ENCODE measurements around the gene QSOX2.

Gene QSOX2

DNA sequence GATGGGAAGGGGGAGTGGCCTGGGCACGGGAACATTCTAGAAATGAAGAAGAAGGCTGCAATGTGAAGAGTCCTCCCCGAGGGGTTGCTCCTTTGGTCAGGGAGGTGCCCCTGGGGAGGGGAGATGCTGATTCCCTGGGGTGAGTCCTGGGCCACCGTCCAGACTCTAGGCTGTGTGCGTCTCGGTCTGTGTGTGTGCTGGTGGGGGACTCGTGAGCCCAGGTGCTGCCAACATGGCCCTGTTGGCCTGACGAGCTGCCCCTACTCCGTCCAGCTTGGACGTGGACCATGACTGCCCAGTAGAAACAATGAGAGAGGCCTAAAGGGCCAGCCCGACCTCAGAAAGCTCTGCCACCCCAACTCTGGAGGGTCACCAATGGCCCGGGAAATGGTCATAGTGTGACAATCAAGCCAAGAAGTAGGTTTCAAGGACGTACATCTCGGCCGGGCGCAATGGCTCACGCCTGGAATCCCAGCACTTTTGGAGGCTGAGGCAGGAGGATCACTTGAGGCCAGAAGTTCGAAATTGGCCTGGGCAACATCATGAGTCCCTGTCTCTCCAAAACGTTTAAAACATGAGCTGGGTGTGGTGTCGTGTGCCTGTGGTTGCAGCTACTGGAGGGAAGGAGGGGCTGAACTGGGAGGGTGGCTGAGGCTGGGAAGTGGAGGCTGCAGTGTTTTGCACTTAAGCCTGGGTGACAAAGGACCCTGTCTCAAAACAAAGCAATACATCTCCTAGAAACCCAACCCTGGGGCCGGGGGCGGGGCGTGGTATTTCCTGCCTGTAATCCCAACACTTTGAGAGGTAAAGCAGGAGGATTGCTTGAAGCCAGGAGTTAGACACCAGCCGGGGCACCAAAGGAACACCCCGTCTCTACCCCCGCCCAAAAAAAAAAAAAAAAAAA is 57.7 kb downstream of the QSOX2 start:
- no peak for DNase-seq

DNA sequence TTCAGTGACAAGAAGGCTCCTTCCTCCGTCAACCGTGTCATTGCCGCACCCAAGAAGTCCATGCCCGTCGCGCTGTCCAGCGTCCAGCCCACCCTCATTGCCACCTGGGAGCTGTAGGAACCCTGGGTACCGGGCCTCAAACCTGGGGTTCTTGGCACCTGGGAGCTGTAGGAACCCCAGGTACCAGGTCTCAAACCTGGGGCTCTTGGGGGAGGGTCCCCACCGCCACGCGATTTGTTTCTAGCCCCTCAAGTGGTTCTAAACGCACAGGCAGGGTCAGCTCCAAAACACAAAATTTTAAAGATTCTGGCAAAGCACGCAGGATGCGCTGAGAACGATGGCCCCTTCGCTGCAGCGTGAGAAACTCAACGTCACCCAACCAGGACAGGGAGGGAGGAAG is 58.4 kb downstream of the QSOX2 start:
- no peak for DNase-seq

DNA sequence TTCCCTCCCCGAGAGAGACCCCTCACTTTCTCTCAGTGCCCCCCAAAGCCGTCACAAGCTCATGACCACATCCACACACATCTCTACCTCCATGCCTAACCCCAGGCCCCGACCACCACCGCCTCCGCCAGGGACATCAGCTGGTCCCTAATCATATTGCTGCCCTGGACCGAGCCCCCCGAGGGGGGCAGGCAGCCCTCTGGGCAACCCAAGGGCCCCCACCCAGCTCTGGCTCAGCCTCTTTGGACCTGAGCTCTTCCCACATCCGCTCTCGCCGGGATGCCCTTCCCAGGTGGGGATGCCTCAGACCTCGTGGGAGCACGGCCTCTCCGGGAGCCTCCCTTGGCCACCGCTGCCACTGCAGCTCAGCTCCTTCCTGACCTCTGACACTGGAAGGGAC is 59.2 kb downstream of the QSOX2 start:
- DNase-seq: no peak

DNA sequence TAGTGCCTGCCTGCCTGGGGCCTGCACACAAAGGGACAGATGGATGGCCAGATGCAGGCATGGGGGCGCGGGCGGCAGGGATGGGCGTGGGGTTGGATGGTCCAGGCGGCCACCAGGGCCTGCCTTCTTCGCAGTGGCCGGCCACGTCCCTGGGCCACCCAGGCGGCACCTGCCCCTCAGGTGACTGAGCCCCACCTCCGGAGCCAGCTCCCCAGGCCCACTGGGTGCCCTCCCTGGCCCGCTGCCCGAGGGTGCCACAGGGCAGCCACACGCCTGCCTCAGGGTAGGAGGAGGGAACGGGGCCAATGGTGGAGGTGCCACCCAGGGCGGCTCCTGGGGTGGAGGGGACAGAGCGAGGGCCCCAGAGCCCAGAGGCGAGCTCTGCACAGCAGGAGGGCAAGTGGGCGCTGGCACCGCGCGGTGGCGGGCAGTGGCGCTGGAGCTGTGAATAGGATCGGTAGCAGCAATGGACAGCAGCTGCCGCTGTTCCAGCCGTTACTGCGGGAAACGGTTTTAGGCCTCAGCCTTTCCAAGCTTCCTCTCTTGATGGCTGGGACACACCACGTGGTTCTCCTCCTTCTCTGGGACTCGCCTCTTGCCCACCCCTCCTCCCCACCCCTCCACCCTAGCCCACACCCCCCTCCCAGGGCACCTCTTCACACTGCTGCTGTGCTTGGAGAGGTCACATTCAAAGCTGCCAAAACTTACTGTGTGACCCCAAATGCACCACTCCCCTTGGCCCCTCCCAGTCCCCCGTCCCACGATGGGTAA is 59.8 kb downstream of the QSOX2 start:
- no peak for DNase-seq

DNA sequence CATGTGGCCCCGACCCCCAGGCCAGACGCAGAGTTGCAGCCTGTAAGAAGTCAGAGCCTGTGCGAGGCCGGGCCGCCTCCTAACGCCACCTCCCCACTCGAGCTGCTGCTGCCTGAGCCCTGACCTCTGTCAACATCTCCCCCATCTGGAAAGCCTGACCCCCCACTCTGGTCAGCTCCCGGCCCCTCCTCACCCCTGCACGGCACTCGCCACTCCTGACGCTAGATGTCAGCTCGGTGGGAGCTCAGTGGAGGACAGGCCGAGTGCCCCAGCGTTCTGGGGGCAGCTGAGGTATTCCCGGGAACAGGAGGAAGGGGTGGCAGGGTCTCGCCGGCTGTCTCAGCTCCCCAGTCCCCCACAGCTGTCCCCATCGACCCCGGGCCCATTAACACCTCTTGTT is 60.5 kb downstream of the QSOX2 start:
- DNase-seq: no peak

DNA sequence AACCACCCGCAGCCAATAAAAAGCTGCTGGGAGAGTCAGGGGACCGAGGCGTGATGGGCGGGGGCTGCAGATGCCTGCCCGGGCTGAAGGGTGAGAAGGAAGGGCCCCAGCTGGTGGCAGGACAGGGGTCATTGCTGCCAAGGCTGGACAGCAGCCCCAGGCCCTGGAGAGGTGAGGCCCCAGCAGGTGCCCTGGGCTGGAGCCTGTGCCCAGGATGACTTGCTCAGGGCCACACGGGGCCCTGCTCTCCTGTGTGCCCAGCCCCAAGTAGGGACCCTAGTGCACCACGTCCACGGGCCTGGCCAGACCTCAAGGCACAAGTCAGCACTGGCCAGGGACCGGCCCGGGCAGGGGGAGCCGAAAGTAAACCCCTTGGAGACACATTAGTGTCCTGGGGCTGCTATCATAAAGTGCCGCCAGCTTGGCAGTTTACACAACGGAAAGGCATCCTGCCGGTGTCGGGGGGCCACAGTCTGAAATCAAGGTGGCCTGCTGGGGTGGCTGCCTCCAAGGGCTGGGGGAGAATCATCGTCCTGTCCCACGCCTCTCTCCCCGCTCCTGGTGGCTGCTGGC is 62.7 kb downstream of the QSOX2 start:
- no peak for DNase-seq

DNA sequence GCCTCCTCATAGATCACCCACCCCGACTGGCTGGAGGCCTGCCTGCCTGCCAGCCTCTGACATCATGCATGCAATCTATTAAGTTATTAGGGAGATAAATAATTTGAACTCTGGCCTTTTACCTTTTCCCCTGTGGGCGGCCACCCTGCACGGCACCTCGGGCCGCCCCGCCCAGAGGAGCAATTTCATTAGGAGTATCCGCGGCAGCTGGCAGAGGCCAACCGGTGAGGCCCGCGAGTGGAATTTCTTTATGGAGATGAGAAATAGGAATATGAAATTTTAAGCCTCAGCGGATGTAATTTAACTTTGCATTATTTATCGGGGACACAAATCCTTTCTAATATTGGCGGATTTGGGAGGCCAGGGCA is 63.2 kb downstream of the QSOX2 start:
- DNase-seq: no peak

DNA sequence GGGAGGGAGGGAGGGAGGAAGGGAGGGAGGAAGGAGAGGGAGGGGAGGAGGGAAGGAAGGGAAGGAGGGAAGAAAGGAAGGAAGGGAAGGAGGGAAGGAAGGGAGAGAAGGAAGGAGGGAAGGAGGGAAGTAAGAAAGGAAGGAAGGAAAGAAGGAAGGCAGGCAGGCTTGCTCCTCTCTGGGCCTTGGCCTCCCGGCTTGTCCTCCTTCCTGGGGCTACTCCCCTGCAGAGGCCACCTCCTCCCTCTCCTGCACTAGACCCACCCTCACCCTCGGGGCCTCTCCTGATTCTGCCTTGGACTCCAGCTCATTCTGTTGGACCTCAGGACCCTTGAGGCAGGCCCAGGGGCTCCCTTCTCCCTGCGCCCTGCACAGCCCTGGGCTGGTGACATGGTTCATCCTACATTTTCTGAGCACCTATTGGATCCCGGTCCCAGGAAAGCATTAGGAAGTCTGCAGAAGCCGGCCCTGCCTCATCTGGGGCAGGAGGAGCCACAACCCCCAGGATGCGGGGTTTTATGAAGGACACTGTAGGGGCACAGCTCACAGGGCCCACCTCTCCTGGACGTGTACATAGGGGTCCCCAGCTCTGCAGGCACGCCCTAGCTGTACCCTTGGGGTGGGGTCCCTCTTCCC is 63.7 kb downstream of the QSOX2 start:
- DNase-seq: no peak

DNA sequence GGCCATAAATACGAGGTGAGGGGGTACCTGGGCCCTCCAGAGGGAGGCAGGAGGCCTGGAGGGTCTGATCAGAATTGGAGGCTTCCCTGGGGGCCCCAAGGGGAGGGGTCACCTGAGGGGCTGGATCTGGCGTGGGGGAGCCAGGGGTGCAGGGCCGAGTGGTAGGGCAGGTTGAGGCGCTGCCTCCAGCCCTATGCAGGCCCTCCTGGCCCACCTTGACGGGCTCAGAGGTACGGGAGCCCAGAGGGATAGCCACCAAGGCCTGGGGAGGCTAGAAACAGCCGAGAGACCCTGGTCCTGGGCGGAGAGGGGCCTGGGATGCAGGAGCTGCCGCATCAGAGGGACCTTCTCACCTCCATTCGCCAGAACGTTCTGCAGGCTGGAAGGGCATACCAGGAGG is 65.0 kb downstream of the QSOX2 start:
- no peak for DNase-seq

DNA sequence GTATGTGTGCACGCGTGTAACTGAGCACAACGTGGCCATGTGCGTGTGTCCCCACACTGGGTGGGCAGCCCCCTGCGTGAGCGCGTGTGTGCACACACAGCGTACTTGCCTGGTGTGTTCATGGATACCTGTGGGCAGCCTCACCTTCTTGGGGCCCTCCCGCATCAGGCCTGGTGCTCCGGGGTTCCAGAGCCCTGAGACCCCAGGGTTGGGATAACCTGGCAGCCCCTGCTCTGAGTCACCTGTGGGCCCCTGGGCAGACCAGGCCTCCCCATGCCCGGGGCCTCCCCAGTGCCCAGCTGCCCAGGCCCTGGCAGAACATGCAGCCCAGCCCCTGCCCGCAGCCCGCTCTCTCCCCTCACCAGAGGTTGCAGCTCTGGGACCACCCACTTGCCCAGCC is 65.9 kb downstream of the QSOX2 start:
- DNase-seq: no peak

DNA sequence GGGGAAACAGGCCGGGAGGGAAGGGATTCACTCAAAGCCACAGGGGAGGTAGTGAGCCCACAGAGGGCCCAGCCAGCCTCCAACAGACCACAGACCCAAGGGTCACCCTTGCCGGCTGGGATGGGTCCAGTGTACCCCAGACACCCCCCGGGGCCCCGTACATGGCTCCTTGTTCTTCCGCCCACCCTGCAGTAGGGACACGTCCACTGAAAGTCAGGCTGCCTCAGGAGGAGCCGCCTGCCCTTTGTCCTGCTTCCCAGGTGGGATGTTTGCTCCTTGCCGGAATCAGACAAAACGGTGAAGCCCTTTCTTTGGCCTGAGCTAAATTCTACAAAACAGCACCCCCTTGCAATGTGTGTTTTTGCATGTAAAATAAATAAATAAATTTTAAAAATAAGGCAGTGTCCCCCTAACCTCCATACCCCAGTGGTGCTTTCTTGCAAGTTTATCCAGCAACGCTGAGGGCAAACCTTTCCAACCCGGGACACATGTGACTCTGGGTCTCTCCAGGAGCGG is 66.5 kb downstream of the QSOX2 start:
- no peak for DNase-seq

DNA sequence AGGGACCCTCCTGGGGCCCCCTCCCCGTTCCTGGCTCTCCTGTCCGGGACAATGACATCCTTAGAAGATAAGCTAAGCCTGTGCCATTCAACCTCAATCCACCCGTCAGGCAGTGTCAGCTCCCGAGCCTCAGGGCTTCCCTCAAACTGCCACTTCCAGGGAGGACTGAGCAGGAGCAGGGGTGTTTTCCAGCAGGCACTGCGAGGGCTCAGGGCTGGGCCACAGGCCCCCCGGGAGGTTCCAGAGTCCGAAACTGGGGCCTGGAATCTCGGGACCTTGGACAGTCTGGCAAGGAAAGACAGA is 66.9 kb downstream of the QSOX2 start:
- no peak for DNase-seq

DNA sequence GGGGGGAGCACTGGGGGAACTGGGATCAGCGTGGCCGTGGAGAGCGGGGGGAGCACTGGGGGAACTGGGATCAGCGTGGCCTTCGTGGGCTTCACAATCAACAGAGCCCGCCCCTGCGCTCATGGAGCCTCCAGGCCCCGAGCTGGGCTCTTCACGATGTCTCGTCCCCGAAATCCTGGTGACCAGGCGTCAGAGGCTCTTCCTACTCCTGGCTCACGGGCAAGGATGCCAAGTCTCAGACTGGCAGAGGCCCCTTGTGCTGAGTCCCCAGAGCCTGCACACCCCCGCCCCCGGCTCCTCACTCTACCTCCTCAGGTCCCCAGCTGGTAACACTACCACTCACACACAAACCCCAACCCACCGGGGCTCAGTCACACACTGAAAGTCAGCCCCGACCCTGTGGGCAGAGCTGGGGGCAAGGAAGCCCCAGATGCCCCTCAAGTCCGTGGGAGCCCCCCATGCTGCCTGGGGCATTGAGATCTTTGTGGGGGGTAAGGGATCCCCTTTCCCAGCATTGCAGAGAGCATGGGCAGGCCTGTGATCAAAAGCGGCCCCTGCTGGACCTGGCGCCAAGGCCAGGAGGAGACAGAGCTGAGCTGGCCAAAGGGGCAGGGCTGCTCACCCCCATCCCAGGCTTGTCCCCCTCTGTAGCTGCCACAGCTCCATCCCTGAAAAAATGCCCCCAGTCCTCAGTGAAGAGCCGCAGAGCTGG is 67.4 kb downstream of the QSOX2 start:
- no peak for DNase-seq

DNA sequence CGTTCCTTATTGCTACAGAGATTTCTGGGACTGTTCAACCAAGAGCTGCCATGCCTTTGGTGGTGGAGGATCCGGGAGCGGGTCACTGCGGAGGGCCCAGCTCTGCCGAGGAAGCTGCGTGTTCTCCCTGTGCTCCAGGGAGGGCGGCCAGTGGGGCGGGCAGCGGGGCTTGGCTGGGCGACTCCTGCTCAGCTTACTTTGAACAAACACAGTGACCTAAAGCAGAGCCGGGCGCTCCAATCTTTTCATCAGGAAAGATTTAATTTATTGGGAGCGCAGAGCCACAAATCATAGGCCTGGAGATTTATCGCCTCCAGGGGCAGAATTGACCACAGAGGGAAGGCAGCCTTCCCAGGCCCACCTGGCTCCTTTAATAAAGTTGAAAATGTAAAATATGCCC is 68.4 kb downstream of the QSOX2 start:
- no peak for DNase-seq

DNA sequence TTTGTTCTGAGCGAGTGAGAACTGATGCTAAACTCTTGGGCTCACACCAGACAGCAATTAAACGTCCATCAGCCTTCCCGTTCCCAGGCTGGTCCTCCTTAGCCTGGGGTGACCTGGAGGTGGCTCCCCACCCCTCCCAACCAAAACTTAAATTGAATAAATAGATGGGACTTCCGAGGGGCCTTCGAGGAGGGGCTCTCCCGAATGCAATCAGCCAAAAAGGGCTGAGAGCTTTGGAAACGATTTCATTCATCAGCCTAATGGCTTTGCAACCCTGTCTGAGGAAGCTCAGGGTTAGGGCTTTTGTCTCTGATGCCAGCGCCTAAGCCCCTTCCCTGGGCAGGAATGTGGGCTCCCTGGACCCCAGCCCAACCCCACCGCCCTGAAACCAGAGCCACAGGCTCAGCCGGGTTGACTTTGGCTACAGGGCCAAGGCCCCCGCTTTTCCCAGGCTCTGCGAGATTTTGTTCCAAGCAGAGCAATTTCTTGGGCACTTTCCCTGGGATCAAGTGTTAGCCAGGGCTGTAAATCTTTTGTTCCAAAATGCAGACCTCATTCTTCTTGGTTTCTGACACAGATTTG is 69.9 kb downstream of the QSOX2 start:
- DNase-seq: no peak

DNA sequence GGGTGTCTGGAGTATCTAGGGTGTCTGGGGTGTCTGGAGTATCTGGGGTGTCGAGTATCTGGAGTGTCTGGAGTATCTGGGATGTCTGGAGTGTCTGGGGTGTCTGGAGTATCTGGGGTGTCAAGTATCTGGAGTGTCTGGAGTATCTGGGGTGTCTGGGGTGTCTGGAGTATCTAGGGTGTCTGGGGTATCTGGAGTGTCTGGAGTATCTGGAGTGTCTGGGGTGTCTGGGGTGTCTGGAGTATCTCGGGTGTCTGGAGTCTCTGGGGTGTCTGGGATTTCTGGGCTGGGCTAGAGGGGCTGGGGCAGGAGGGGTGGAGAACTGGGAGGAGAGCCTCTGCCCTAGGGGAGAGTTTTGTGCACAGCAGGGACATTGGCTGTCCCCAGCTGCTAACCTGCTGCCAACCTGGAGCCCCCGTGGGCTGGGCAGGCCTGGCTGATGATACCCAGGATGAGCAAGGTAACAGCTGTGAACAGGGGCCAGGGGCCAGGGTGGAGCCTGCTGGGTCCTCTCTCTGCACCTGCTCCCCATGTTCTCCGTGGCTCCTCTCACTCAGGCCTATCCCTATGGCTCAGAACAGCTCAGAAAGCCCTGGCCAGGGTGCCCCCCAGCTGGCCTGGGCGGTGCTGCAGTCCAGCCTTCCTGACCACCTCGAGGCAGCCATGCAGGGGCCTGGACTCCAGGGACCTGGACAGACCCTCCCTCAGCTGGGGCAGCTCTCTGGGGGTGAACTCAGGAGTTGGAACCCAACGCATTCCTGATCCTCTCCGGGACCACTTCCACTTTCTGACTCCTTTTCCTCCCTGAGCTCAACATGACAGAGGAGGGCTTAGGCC is 70.6 kb downstream of the QSOX2 start:
- no peak for DNase-seq

DNA sequence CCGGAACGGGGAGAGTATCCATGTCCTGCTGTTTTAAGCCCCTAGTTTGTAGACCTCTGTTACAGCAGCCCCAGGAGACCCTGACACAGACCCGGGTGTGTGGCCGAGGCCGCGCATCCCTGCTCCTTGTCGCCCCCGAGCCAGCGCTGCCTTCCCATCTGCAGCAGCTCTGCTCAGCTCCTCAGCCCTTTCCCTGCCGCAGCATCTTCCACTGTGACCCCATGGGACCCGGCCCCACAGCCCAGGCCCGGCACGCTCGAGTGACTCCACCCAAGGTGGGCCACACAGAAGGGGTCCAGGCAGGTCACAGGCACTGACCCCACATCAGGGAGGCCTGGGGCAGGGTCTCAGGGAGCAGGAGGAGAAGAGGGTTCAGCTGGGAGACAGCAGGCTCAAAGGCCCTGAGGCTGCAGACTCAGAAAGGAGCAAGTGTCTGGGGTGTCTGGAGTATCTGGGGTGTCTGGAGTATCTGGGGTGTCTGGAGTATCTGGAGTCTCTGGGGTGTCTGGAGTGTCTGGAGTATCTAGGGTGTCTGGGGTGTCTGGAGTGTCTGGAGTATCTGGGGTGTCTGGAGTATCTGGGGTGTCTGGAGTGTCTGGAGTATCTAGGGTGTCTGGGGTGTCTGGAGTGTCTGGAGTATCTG is 71.8 kb downstream of the QSOX2 start:
- DNase-seq: no peak

DNA sequence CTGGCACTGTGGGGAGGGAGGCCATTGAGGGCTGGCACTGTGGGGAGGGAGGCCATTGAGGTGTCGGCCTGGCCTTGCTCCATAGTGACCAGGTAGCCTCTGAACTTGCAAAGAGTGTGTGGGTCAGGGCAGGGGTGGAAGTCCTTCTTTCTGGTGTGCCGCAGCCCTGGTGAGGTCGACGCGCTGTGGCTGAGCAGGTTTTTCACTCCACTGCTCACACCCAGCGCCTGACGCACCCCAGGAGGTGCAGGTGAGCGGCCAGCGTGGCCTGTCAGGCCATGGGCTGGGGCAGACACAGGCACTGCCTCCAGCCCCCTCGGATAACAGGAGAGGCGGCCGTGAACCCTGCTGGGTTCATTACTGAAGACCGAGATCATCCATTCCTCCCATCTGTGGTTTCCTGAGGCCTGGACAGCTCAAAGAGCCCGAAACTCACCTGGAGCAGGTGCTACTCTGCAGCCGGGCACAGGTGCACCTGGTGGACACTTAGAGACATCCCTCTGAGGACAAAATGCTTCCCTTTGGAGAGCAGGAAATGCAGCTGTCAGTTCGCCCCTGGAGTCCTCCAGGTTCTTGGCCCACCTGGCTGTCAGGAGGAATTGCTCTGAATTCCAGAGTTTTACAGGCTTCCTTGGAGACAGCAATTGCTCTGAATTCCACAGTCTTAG is 73.1 kb downstream of the QSOX2 start:
- no peak for DNase-seq

DNA sequence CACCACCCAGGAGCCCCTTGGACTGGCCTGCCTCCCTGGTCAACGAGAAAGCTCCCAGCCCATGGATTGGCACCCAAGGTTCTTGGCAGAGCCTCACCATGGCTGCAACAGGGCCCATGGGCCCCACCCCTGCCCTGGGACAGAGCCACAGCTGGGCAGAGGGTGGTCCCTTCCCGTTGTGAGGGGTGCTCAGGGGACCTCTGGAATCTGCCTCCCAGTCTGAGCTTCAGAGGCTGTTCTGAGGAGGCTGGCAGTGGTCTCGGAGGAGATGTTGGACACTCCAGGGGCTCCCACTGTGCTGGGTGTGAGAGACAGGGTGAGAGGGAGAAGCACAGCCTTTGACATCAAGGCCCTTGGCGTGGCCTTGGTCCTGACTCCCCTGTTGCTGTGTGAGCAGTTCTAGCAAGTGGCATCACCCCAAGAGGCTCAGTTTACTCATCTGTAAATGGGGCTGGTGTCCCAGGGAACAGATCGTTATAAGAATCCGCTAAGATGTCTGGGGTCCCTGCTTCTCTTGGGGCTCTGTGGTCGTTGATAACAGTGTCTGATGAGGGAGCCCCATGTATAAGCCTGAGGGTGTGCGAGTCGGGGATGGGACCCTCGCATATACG is 73.7 kb downstream of the QSOX2 start:
- DNase-seq: no peak

All from fibroblast of skin of back (primary cell).